ENCODE data around the gene NUDCD2.

The NUDCD2 gene

DNA sequence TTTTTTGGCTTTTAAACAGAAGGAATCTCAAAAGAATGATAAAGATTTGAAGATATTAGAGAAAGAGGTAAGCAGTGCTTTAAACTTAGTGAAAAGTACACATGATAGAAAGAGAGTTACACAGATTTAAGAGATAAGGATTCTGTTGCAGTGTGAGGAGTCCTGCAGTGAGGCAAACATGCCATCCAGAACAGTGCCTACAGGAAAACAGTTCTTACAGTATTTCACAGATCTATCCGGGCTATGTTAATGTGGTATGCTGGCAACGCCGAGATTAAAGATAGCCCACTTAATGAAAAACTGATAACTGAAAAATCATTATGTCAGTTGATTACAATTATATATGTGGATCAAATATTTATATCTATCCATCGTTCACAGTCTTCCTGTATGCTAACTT, 7.8 kb upstream of the NUDCD2 start:
- no peaks in the 10 kb centered on the region for H4K20me1 ChIP-seq (ENCODE audit: insufficient read depth, low read length)
- no peaks in the 10 kb centered on the region for H3K9me3 ChIP-seq (ENCODE audit: insufficient read depth, low read length, severe bottlenecking)
- DNase-seq (no peak), ATAC-seq (ENCODE audit: insufficient read depth, low read depth) (no peak)
- no peak overlapping the region for H3K4me2 ChIP-seq (ENCODE audit: insufficient read depth, low read length)
- TF ChIP-seq EZH2 (IDR thresholded peaks at IDR 0.05; ENCODE audit: borderline replicate concordance, low read depth, low read length, severe bottlenecking) = no peak
- TF ChIP-seq, protein P1, sequence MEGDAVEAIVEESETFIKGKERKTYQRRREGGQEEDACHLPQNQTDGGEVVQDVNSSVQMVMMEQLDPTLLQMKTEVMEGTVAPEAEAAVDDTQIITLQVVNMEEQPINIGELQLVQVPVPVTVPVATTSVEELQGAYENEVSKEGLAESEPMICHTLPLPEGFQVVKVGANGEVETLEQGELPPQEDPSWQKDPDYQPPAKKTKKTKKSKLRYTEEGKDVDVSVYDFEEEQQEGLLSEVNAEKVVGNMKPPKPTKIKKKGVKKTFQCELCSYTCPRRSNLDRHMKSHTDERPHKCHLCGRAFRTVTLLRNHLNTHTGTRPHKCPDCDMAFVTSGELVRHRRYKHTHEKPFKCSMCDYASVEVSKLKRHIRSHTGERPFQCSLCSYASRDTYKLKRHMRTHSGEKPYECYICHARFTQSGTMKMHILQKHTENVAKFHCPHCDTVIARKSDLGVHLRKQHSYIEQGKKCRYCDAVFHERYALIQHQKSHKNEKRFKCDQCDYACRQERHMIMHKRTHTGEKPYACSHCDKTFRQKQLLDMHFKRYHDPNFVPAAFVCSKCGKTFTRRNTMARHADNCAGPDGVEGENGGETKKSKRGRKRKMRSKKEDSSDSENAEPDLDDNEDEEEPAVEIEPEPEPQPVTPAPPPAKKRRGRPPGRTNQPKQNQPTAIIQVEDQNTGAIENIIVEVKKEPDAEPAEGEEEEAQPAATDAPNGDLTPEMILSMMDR (IDR thresholded peaks at IDR 0.05; ENCODE audit: borderline replicate concordance, extremely low read depth, low read length, poor library complexity, severe bottlenecking) = no peak
- no peak overlapping the region for H3K27ac ChIP-seq (ENCODE audit: low read length)
- peaks cover 21% of the 10 kb centered on the region for H3K4me1 ChIP-seq (ENCODE audit: insufficient read depth, low read length)
- peaks cover 92% of the 10 kb centered on the region for H3K36me3 ChIP-seq (ENCODE audit: insufficient read depth, low read length)
- no peak overlapping the region for H2AFZ ChIP-seq (ENCODE audit: low read depth, low read length)
- H3K27me3 ChIP-seq (ENCODE audit: insufficient read depth, low read length, poor library complexity) = no peaks in the 10 kb centered on the region
- no peak overlapping the region for H3K4me3 ChIP-seq (ENCODE audit: low read depth in 1 of 2, low read length in 2 of 2)
- no peak overlapping the region for H3K9ac ChIP-seq (ENCODE audit: low read depth, low read length)
- H3K79me2 ChIP-seq (ENCODE audit: insufficient read depth, low read length) = peaks cover 47% of the 10 kb centered on the region

GRCh38 chr5:163463063-163463435, 3.1 kb upstream of the NUDCD2 start:
- H4K20me1 ChIP-seq (ENCODE audit: insufficient read depth, low read length) = no peaks in the 10 kb centered on the region
- H3K27ac ChIP-seq (ENCODE audit: low read length) = peak overlapping the region; percentile 98; the same call in 1 of the 2 replicates
- peaks cover 41% of the 10 kb centered on the region for H3K4me1 ChIP-seq (ENCODE audit: insufficient read depth, low read length)
- no peaks in the 10 kb centered on the region for H3K27me3 ChIP-seq (ENCODE audit: insufficient read depth, low read length, poor library complexity)
- no peaks in the 10 kb centered on the region for H3K9me3 ChIP-seq (ENCODE audit: insufficient read depth, low read length, severe bottlenecking)
- H3K36me3 ChIP-seq (ENCODE audit: insufficient read depth, low read length) = peaks cover 46% of the 10 kb centered on the region
- peak overlapping the region; percentile 36; the same call in 1 of the 2 replicates for H2AFZ ChIP-seq (ENCODE audit: low read depth, low read length)
- TF ChIP-seq, protein P1 (IDR thresholded peaks at IDR 0.05; ENCODE audit: borderline replicate concordance, extremely low read depth, low read length, poor library complexity, severe bottlenecking) = no peak
- no peak for TF ChIP-seq EZH2 (IDR thresholded peaks at IDR 0.05; ENCODE audit: borderline replicate concordance, low read depth, low read length, severe bottlenecking)
- H3K4me3 ChIP-seq (ENCODE audit: low read depth in 1 of 2, low read length in 2 of 2) = no peak overlapping the region
- H3K9ac ChIP-seq (ENCODE audit: low read depth, low read length) = peak overlapping the region; percentile 82
- H3K79me2 ChIP-seq (ENCODE audit: insufficient read depth, low read length) = peaks cover 84% of the 10 kb centered on the region
- peak overlapping the region; percentile 81 for H3K4me2 ChIP-seq (ENCODE audit: insufficient read depth, low read length)
- DNase-seq (no peak), ATAC-seq (ENCODE audit: insufficient read depth, low read depth) (no peak)

GRCh38 chr5:163460562-163461171, 765 bp upstream of the NUDCD2 start, which contains the start of gene HMMR:
Gene HMMR (plus strand): TSS chr5:163460632. CDS start chr5:163460693, 61 bp downstream.
- ATAC-seq (ENCODE audit: insufficient read depth, low read depth) (peak; percentile 0; the same call in 1 of the 3 replicates), DNase-seq (no peak)
- peak within 1 kb of the TSS; percentile 86 for H3K4me2 ChIP-seq (ENCODE audit: insufficient read depth, low read length)
- peak within 1 kb of the TSS; percentile 100 for H3K27ac ChIP-seq (ENCODE audit: low read length)
- no peaks in the 10 kb centered on the region for H3K9me3 ChIP-seq (ENCODE audit: insufficient read depth, low read length, severe bottlenecking)
- H2AFZ ChIP-seq (ENCODE audit: low read depth, low read length) = peak within 1 kb of the TSS; percentile 91
- TF ChIP-seq, protein P1 (IDR thresholded peaks at IDR 0.05; ENCODE audit: borderline replicate concordance, extremely low read depth, low read length, poor library complexity, severe bottlenecking) = no peak
- no peak for TF ChIP-seq EZH2 (IDR thresholded peaks at IDR 0.05; ENCODE audit: borderline replicate concordance, low read depth, low read length, severe bottlenecking)
- peaks cover 62% of the 10 kb centered on the region for H3K4me1 ChIP-seq (ENCODE audit: insufficient read depth, low read length)
- H4K20me1 ChIP-seq (ENCODE audit: insufficient read depth, low read length) = no peaks in the 10 kb centered on the region
- H3K9ac ChIP-seq (ENCODE audit: low read depth, low read length) = peak within 1 kb of the TSS; percentile 84
- peaks cover 90% of the 10 kb centered on the region for H3K79me2 ChIP-seq (ENCODE audit: insufficient read depth, low read length)
- peak within 1 kb of the TSS; percentile 67 to 77 for H3K4me3 ChIP-seq (ENCODE audit: low read depth in 1 of 2, low read length in 2 of 2)
- H3K36me3 ChIP-seq (ENCODE audit: insufficient read depth, low read length) = peaks cover 31% of the 10 kb centered on the region
- no peaks in the 10 kb centered on the region for H3K27me3 ChIP-seq (ENCODE audit: insufficient read depth, low read length, poor library complexity)

Measured in DND-41 (cell line).